K562 (cell line): Measurements from ENCODE around the gene SAP30BP. TPM values are rescaled to one million over a fixed set of nuclear protein-coding genes. Genes with fewer than 3 reads are reported as not detected.

ENCODE experiments used
- DPF2 ChIP-seq: fragments of 450-650 bp; IDR thresholded peaks from 2 replicates; pipeline ENCODE4 v1.6.1; 2016
- ETS2 ChIP-seq: IDR thresholded peaks from 2 replicates; pipeline ENCODE4 v1.6.1; 2016; ENCODE audit warnings: borderline replicate concordance, missing genetic modification characterization, mild to moderate bottlenecking, moderate library complexity, missing compliant biosample characterization; ENCODE audit not compliant: poor library complexity, severe bottlenecking
- GTF2A2 ChIP-seq: IDR thresholded peaks from 2 replicates; pipeline ENCODE4 v1.6.1; 2016; ENCODE audit warnings: mild to moderate bottlenecking, missing genetic modification characterization, missing compliant biosample characterization
- HDAC1 ChIP-seq, 2 experiments: fragments of 450-650 bp; IDR thresholded peaks; 2 replicates each; pipeline ENCODE4 v1.6.1; 2016 to 2017; ENCODE audit warnings: inconsistent platforms in 1 of 2, mild to moderate bottlenecking in 1 of 2, moderate library complexity in 1 of 2
- HDAC3 ChIP-seq: fragments of 450-650 bp; IDR thresholded peaks from 2 replicates; pipeline ENCODE4 v1.6.1; 2018; ENCODE audit warnings: borderline replicate concordance, mild to moderate bottlenecking, moderate library complexity; ENCODE audit not compliant: partially characterized antibody
- HDAC8 ChIP-seq: fragments of 450-650 bp; IDR thresholded peaks from 2 replicates; pipeline ENCODE4 v1.6.1; 2016; ENCODE audit warnings: mild to moderate bottlenecking, missing genetic modification characterization, moderate library complexity, missing compliant biosample characterization
- HMBOX1 ChIP-seq: sonication (generic); IDR thresholded peaks from 2 replicates; pipeline ENCODE4 v1.6.1; 2016
- NCOA6 ChIP-seq: fragments of 450-650 bp; IDR thresholded peaks from 2 replicates; pipeline ENCODE4 v1.6.1; 2017; ENCODE audit warnings: mild to moderate bottlenecking
- NFATC3 ChIP-seq: fragments of 450-650 bp; IDR thresholded peaks from 2 replicates; pipeline ENCODE4 v1.6.1; 2017; ENCODE audit warnings: mild to moderate bottlenecking
- OTX1 ChIP-seq: fragments of 450-650 bp; formaldehyde crosslinking; IDR thresholded peaks from 2 replicates; pipeline ENCODE4 v1.4.0; 2022; ENCODE audit warnings: mild to moderate bottlenecking
- PHB ChIP-seq: fragments of 250-450 bp; sonication (Bioruptor Pico); IDR thresholded peaks from 2 replicates; pipeline ENCODE4 v1.5.0; 2021
- POLR2AphosphoS5 ChIP-seq: IDR thresholded peaks from 2 replicates; pipeline ENCODE4 v1.6.1; 2011; ENCODE audit warnings: mild to moderate bottlenecking, low read depth, low read length, moderate library complexity; ENCODE audit not compliant: control insufficient read depth, insufficient read depth
- RFX7 ChIP-seq: fragments of 250-450 bp; sonication (Bioruptor Pico); IDR thresholded peaks from 2 replicates; pipeline ENCODE4 v1.5.1; 2021; ENCODE audit warnings: mild to moderate bottlenecking
- TCF3 ChIP-seq: sonication (generic); formaldehyde crosslinking; IDR thresholded peaks from 2 replicates; pipeline ENCODE4 v1.4.0; 2020; ENCODE audit warnings: mild to moderate bottlenecking, missing genetic modification reagents
- XRCC3 ChIP-seq: fragments of 450-650 bp; IDR thresholded peaks from 2 replicates; pipeline ENCODE4 v1.6.1; 2017; ENCODE audit warnings: mild to moderate bottlenecking, moderate library complexity
- ZBED1 ChIP-seq: IDR thresholded peaks from 2 replicates; pipeline ENCODE4 v1.6.1; 2014
- ZBTB11 ChIP-seq, 3 experiments: fragments of 200-800 bp in 1 of 3; fragments of 250-450 bp in 1 of 3; fragments of 450-650 bp in 1 of 3; sonication (Bioruptor Pico) in 1 of 3; sonication (Bioruptor generic) in 1 of 3; formaldehyde crosslinking in 1 of 3; IDR thresholded peaks; 2 replicates each; pipeline versions ENCODE4 v1.6.1 to v1.8.0; 2016 to 2022; ENCODE audit warnings: mild to moderate bottlenecking in 2 of 3, missing genetic modification characterization in 2 of 3, missing compliant biosample characterization in 1 of 3, moderate library complexity in 1 of 3
- ZBTB12 ChIP-seq: fragments of 250-450 bp; sonication (Bioruptor Pico); IDR thresholded peaks from 2 replicates; pipeline ENCODE4 v1.4.0; 2020
- ZFP36 ChIP-seq: fragments of 150-350 bp; IDR thresholded peaks from 2 replicates; pipeline ENCODE4 v1.6.1; 2018; ENCODE audit warnings: low read length, low read depth; ENCODE audit not compliant: partially characterized antibody
- ZNF184 ChIP-seq: sonication (generic); formaldehyde crosslinking; IDR thresholded peaks from 2 replicates; pipeline ENCODE4 v1.5.0; 2020; ENCODE audit warnings: missing genetic modification reagents
- ZNF398 ChIP-seq: fragments of 250-450 bp; sonication (Bioruptor Pico); IDR thresholded peaks from 2 replicates; pipeline ENCODE4 v1.8.0; 2021; ENCODE audit warnings: moderate library complexity, mild to moderate bottlenecking, inconsistent platforms
- ZNF76 ChIP-seq: fragments of 250-450 bp; sonication (Bioruptor Pico); IDR thresholded peaks from 2 replicates; pipeline ENCODE4 v1.4.0; 2020; ENCODE audit warnings: mild to moderate bottlenecking, moderate library complexity, borderline replicate concordance
- polyA plus RNA-seq, 8 experiments: library from polyadenylated mRNA; depleted of rRNA in 4 of 8; stranded (reverse) in 5 of 8; unstranded in 3 of 8; fragments of >200 nt; fragmentation: Nextera tagmentation in 2 of 8; fragmentation: Illumina TruSeq in 1 of 8; extraction: Ambion mirVana in 2 of 8; extraction: Trizol in 1 of 8; gene quantifications; 2 replicates each; pipeline versions ENCODE4 v1.2.1 to v1.2.3, GENCODE V29; 2011 to 2014; ENCODE audit warnings: inconsistent platforms in 1 of 8, missing spikeins in 1 of 8
- total RNA-seq, 7 experiments: library from RNA; depleted of rRNA in 6 of 7; stranded (reverse); fragments of >200 nt in 6 of 7; fragmentation: Illumina TruSeq in 2 of 7; extraction: Trizol in 2 of 7; gene quantifications; 2 replicates each; pipeline versions ENCODE4 v1.2.1 to v1.2.3, GENCODE V29; 2011 to 2021; ENCODE audit warnings: low replicate concordance in 1 of 7

The SAP30BP gene
- total and polyA plus RNA-seq, 9 of the 15 experiments (the other 6 are each of a cell fraction or from before 2014, with no cell fraction given), result 45.3 to 154 (median 71.7) TPM

GRCh38 chr17:75642784-75643642, 24.1 kb upstream of the SAP30BP start (continued):
- peak; percentile 37 for TF ChIP-seq TCF3 (CRISPR knock-in tag)
- no peak for TF ChIP-seq ZBTB11 (CRISPR knock-in tag; IDR thresholded peaks at IDR 0.05)
- no peak for TF ChIP-seq RFX7 (CRISPR knock-in tag)
- TF ChIP-seq ETS2 (tag), result no peak
- TF ChIP-seq PHB (CRISPR knock-in tag), result no peak
- TF ChIP-seq ZBTB12 (CRISPR knock-in tag), result no peak
- TF ChIP-seq ZFP36, result peak; percentile 24
- TF ChIP-seq ZNF398 (CRISPR knock-in tag), result no peak
- peak; percentile 14; the same call in 1 of the 2 replicates for TF ChIP-seq HMBOX1
- TF ChIP-seq GTF2A2 (tag), result no peak
- no peak for TF ChIP-seq ZNF184 (CRISPR knock-in tag)
- TF ChIP-seq NFATC3, result no peak
- no peak for TF ChIP-seq OTX1
- TF ChIP-seq ZNF76, result no peak
- no peak for TF ChIP-seq HDAC8
- no peak for TF ChIP-seq ZBED1
- no peak for TF ChIP-seq HDAC1 (IDR thresholded peaks at IDR 0.05)
- TF ChIP-seq HDAC3, result no peak
- TF ChIP-seq XRCC3, result no peak
- peak; percentile 60; the same call in 1 of the 2 replicates for TF ChIP-seq DPF2
- no peak for TF ChIP-seq POLR2AphosphoS5
- TF ChIP-seq NCOA6, result no peak
